Dedifferentiated amniotic fluid mesenchymal stem cell (primary cell): ENCODE data around the gene MZF1.

Experiments used
- DNase-seq: peaks from one replicate; pipeline ENCODE4 v3.0.0-alpha.2; 2016; ENCODE audit errors: extremely low spot score

The MZF1 gene

GRCh38 chr19:58555920-58556621 lies 17.1 kb downstream of the MZF1 start:
- no peak for DNase-seq

- no peak for DNase-seq
These were observed 17.7 kb downstream of the MZF1 start for GRCh38 chr19:58555369-58555885.

- DNase-seq: peak; percentile 95
These were observed 18.4 kb downstream of the MZF1 start, which contains the start of gene CHMP2A for GRCh38 chr19:58554494-58555368. TSS of gene CHMP2A (minus strand) at chr19:58555105. CDS start at chr19:58554212, 893 bp downstream.

GRCh38 chr19:58553799-58554493 lies 19.2 kb downstream of the MZF1 start:
- no peak for DNase-seq

GRCh38 chr19:58552655-58553054 lies 20.5 kb downstream of the MZF1 start:
- no peak for DNase-seq

- DNase-seq: no peak
These were observed 21.3 kb downstream of the MZF1 start for GRCh38 chr19:58551577-58552471.

- no peak for DNase-seq
These were observed 22.0 kb downstream of the MZF1 start for GRCh38 chr19:58551123-58551497.

GRCh38 chr19:58550362-58551122 lies 22.6 kb downstream of the MZF1 start:
- DNase-seq: no peak

GRCh38 chr19:58549664-58550361 lies 23.3 kb downstream of the MZF1 start:
- no peak for DNase-seq

GRCh38 chr19:58548859-58549663 lies 24.1 kb downstream of the MZF1 start:
- DNase-seq: no peak

- DNase-seq: no peak
These were observed 25.5 kb downstream of the MZF1 start for GRCh38 chr19:58547323-58548312.

- DNase-seq: no peak
These were observed 27.1 kb downstream of the MZF1 start for GRCh38 chr19:58546019-58546530.

GRCh38 chr19:58545286-58546018 lies 27.7 kb downstream of the MZF1 start:
- DNase-seq: no peak

GRCh38 chr19:58544591-58545285 lies 28.4 kb downstream of the MZF1 start:
- DNase-seq: no peak

GRCh38 chr19:58543826-58544590 lies 29.1 kb downstream of the MZF1 start, which contains the start of gene TRIM28:
TSS of gene TRIM28 (plus strand) at chr19:58544064. CDS start at chr19:58544758, 694 bp downstream.
- peak; percentile 99 for DNase-seq
